K562 (cell line): Measurements from ENCODE around the gene SLC18B1. TPM values are rescaled to one million over a fixed set of nuclear protein-coding genes. Genes with fewer than 3 reads are reported as not detected.
A peak's percentile ranks its signal among the peaks of the same experiment; 100 is the strongest.

Experiments
- ATF4 ChIP-seq: fragments of 450-650 bp; formaldehyde crosslinking; IDR thresholded peaks from 2 replicates; pipeline ENCODE4 v1.4.0; 2022; ENCODE audit warnings: mild to moderate bottlenecking, moderate library complexity
- ATF7 ChIP-seq: fragments of 450-650 bp; IDR thresholded peaks from 2 replicates; pipeline ENCODE4 v1.7.1; 2014; ENCODE audit warnings: mild to moderate bottlenecking, moderate library complexity
- CCAR2 ChIP-seq: fragments of 200-400 bp; formaldehyde crosslinking; IDR thresholded peaks from 2 replicates; pipeline ENCODE4 v1.6.1; 2017; ENCODE audit warnings: mild to moderate bottlenecking, low read depth, low read length
- DNMT1 ChIP-seq: fragments of 450-650 bp; IDR thresholded peaks from 2 replicates; pipeline ENCODE4 v1.6.1; 2016; ENCODE audit warnings: antibody characterized with exemption, mild to moderate bottlenecking
- E2F5 ChIP-seq: sonication (generic); formaldehyde crosslinking; IDR thresholded peaks from 2 replicates; pipeline ENCODE4 v1.8.0; 2022; ENCODE audit warnings: mild to moderate bottlenecking, missing genetic modification reagents
- ETS1 ChIP-seq: conservative IDR thresholded peaks from 2 replicates; pipeline ENCODE4 v1.6.1; 2011; ENCODE audit warnings: low read depth, mild to moderate bottlenecking, low read length; ENCODE audit not compliant: control insufficient read depth
- FIP1L1 ChIP-seq: fragments of 200-400 bp; formaldehyde crosslinking; IDR thresholded peaks from 2 replicates; pipeline ENCODE4 v1.6.1; 2018; ENCODE audit warnings: mild to moderate bottlenecking, low read depth, low read length; ENCODE audit not compliant: poor library complexity, severe bottlenecking
- GABPB1 ChIP-seq: sonication (generic); formaldehyde crosslinking; IDR thresholded peaks from 2 replicates; pipeline ENCODE4 v1.8.0; 2022; ENCODE audit warnings: mild to moderate bottlenecking, missing genetic modification reagents
- HSF4 ChIP-seq: fragments of 250-450 bp; sonication (Bioruptor Pico); IDR thresholded peaks from 2 replicates; pipeline ENCODE4 v2.1.2; 2022; ENCODE audit warnings: mild to moderate bottlenecking, moderate library complexity, borderline replicate concordance
- IRF2 ChIP-seq: sonication (generic); formaldehyde crosslinking; IDR thresholded peaks from 2 replicates; pipeline ENCODE4 v1.8.1; 2022; ENCODE audit warnings: mild to moderate bottlenecking, missing genetic modification reagents
- MAZ ChIP-seq, 2 experiments: fragments of 450-650 bp in 1 of 2; sonication (generic) in 1 of 2; formaldehyde crosslinking; IDR thresholded peaks in 1 of 2; conservative IDR thresholded peaks in 1 of 2; 2 replicates each; pipeline versions ENCODE4 v1.4.0 to v1.5.0; 2020; ENCODE audit warnings: mild to moderate bottlenecking in 1 of 2, missing genetic modification reagents in 1 of 2
- NCOR1 ChIP-seq: fragments of 450-650 bp; IDR thresholded peaks from 2 replicates; pipeline ENCODE4 v1.6.1; 2016; ENCODE audit warnings: mild to moderate bottlenecking, moderate library complexity
- SLC30A9 ChIP-seq: fragments of 250-450 bp; sonication (Bioruptor Pico); IDR thresholded peaks from 2 replicates; pipeline ENCODE4 v1.8.0; 2022; ENCODE audit warnings: mild to moderate bottlenecking, moderate library complexity
- SRSF3 ChIP-seq: fragments of 200-400 bp; formaldehyde crosslinking; IDR thresholded peaks from 2 replicates; pipeline ENCODE4 v1.6.1; 2016; ENCODE audit warnings: mild to moderate bottlenecking, low read length, moderate library complexity; ENCODE audit not compliant: insufficient read depth
- SUPT5H ChIP-seq: fragments of 450-650 bp; IDR thresholded peaks from 2 replicates; pipeline ENCODE4 v1.6.1; 2016
- TFAM ChIP-seq: fragments of 250-450 bp; sonication (Bioruptor Pico); conservative IDR thresholded peaks from 2 replicates; pipeline ENCODE4 v1.5.0; 2021; ENCODE audit warnings: mild to moderate bottlenecking, moderate library complexity
- TSHZ1 ChIP-seq: fragments of 250-450 bp; sonication (Bioruptor Pico); IDR thresholded peaks from 2 replicates; pipeline ENCODE4 v1.4.0; 2020; ENCODE audit warnings: mild to moderate bottlenecking, moderate library complexity
- XRCC3 ChIP-seq: fragments of 450-650 bp; IDR thresholded peaks from 2 replicates; pipeline ENCODE4 v1.6.1; 2017; ENCODE audit warnings: mild to moderate bottlenecking, moderate library complexity
- ZC3H11A ChIP-seq: IDR thresholded peaks from 2 replicates; pipeline ENCODE4 v1.6.1; 2012; ENCODE audit warnings: low read depth, low read length, improper control_type of control experiment
- ZFP91 ChIP-seq: sonication (generic); formaldehyde crosslinking; IDR thresholded peaks from 2 replicates; pipeline ENCODE4 v1.8.0; 2022; ENCODE audit warnings: mild to moderate bottlenecking, missing genetic modification reagents
- polyA plus RNA-seq, 8 experiments: library from polyadenylated mRNA; depleted of rRNA in 4 of 8; stranded (reverse) in 5 of 8; unstranded in 3 of 8; fragments of >200 nt; fragmentation: Nextera tagmentation in 2 of 8; fragmentation: Illumina TruSeq in 1 of 8; extraction: Ambion mirVana in 2 of 8; extraction: Trizol in 1 of 8; gene quantifications; 2 replicates each; pipeline versions ENCODE4 v1.2.1 to v1.2.3, GENCODE V29; 2011 to 2014; ENCODE audit warnings: inconsistent platforms in 1 of 8, missing spikeins in 1 of 8
- total RNA-seq, 7 experiments: library from RNA; depleted of rRNA in 6 of 7; stranded (reverse); fragments of >200 nt in 6 of 7; fragmentation: Illumina TruSeq in 2 of 7; extraction: Trizol in 2 of 7; gene quantifications; 2 replicates each; pipeline versions ENCODE4 v1.2.1 to v1.2.3, GENCODE V29; 2011 to 2021; ENCODE audit warnings: low replicate concordance in 1 of 7

The SLC18B1 gene
- total and polyA plus RNA-seq, 9 of the 15 experiments (the other 6 are each of a cell fraction or from before 2014, with no cell fraction given): 10.4 to 49.1 (median 32.0) TPM

GRCh38 chr6:132817554-132818403 is 19.3 kb upstream of the SLC18B1 start (continued):
- no peak for TF ChIP-seq SLC30A9 (CRISPR knock-in tag)
- no peak for TF ChIP-seq TFAM (CRISPR knock-in tag)
- TF ChIP-seq SRSF3: no peak
- TF ChIP-seq IRF2 (CRISPR knock-in tag): no peak
- TF ChIP-seq ATF7: no peak
- TF ChIP-seq ZFP91 (CRISPR knock-in tag): no peak
- TF ChIP-seq FIP1L1: no peak
- peak; percentile 46; the same call in 1 of the 2 replicates for TF ChIP-seq E2F5 (CRISPR knock-in tag)
- TF ChIP-seq NCOR1: no peak
- TF ChIP-seq HSF4 (CRISPR knock-in tag): no peak
- TF ChIP-seq ETS1: 0 out of 2 replicates have a peak, but pooled peaks have one; percentile 3
- no peak for TF ChIP-seq ATF4 (CRISPR knock-in tag)
- TF ChIP-seq GABPB1 (CRISPR knock-in tag): 0 out of 2 replicates have a peak, but pooled peaks have one; percentile 32
- TF ChIP-seq ZC3H11A: no peak
- TF ChIP-seq SUPT5H: peak; percentile 58
- no peak for TF ChIP-seq MAZ (CRISPR knock-in tag; conservative IDR thresholded peaks at IDR 0.05 in 1 of 2, IDR thresholded peaks at IDR 0.05 in 1 of 2)
- TF ChIP-seq XRCC3: no peak
- no peak for TF ChIP-seq CCAR2
- TF ChIP-seq TSHZ1 (CRISPR knock-in tag): no peak
- TF ChIP-seq DNMT1: no peak
